Measurements from ENCODE around the gene FCN1. TPM values are rescaled to one million over a fixed set of nuclear protein-coding genes. Genes with fewer than 3 reads are reported as not detected.
"Not testable (repeated sequence)": the region's sequence is repeated elsewhere in the genome, so short reads cannot be mapped to it uniquely, and the experiment has no call there.

FCN1 gene
- total RNA-seq, 3 donors from 2014 or later (not counting 1 experiment from before 2014, with no cell fraction given): 22.7 to 70.3 (median 26.9) TPM

DNA sequence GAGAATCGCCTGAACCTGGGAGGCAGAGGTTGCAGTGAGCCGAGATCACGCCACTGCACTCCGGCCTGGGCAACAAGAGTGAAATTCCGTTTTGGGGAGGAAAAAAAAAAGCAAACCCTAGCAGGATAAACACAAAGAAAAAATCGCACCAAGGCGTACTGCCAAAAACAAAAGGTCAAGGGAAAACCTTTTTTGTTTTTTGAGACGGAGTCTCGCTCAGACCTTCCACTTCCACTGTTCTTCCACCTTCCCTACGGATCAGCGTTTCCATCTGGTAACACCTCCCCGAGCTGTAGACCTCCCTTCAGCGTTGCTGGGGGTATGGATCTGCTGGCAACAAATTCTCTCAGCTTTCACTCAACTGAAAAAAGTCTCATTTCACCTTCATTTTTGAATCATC is 57.2 kb downstream of the FCN1 start:
- no peak for DNase-seq
- WGBS (ENCODE audit: insufficient coverage): 94% methylated on average over 13 of the region's 13 CpGs
- Histone ChIP-seq H3K4me1 (ENCODE audit: control insufficient read depth, insufficient read depth, low read length) (no peaks in the 10 kb centered on the region), H3K27ac (ENCODE audit: low read length) (no peak overlapping the region), H3K36me3 (ENCODE audit: control insufficient read depth, insufficient read depth, low read length) (no peaks in the 10 kb centered on the region), H3K9me3 (ENCODE audit: control insufficient read depth, insufficient read depth, low read length) (no peaks in the 10 kb centered on the region), H3K27me3 (ENCODE audit: control insufficient read depth, insufficient read depth, low read length) (no peaks in the 10 kb centered on the region), H3K4me3 (ENCODE audit: low read length) (no peak overlapping the region)
- Mint-ChIP-seq H3K27ac (no peak overlapping the region), H3K27me3 (ENCODE audit: low read depth in 2 of 2) (peaks cover 0 to 4% of the 10 kb centered on the region in 2 donors), H3K4me1 (no peaks in the 10 kb centered on the region), H3K9me3 (peaks cover 2 to 4% of the 10 kb centered on the region in 2 donors), H3K4me3 (no peak overlapping the region), H3K36me3 (no peaks in the 10 kb centered on the region)
- intact Hi-C loops (cut with micrococcal nuclease): no loop called here
- ATAC-seq: no peak
- TF ChIP-seq, protein P1, sequence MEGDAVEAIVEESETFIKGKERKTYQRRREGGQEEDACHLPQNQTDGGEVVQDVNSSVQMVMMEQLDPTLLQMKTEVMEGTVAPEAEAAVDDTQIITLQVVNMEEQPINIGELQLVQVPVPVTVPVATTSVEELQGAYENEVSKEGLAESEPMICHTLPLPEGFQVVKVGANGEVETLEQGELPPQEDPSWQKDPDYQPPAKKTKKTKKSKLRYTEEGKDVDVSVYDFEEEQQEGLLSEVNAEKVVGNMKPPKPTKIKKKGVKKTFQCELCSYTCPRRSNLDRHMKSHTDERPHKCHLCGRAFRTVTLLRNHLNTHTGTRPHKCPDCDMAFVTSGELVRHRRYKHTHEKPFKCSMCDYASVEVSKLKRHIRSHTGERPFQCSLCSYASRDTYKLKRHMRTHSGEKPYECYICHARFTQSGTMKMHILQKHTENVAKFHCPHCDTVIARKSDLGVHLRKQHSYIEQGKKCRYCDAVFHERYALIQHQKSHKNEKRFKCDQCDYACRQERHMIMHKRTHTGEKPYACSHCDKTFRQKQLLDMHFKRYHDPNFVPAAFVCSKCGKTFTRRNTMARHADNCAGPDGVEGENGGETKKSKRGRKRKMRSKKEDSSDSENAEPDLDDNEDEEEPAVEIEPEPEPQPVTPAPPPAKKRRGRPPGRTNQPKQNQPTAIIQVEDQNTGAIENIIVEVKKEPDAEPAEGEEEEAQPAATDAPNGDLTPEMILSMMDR (IDR thresholded peaks at IDR 0.05): no peak

DNA sequence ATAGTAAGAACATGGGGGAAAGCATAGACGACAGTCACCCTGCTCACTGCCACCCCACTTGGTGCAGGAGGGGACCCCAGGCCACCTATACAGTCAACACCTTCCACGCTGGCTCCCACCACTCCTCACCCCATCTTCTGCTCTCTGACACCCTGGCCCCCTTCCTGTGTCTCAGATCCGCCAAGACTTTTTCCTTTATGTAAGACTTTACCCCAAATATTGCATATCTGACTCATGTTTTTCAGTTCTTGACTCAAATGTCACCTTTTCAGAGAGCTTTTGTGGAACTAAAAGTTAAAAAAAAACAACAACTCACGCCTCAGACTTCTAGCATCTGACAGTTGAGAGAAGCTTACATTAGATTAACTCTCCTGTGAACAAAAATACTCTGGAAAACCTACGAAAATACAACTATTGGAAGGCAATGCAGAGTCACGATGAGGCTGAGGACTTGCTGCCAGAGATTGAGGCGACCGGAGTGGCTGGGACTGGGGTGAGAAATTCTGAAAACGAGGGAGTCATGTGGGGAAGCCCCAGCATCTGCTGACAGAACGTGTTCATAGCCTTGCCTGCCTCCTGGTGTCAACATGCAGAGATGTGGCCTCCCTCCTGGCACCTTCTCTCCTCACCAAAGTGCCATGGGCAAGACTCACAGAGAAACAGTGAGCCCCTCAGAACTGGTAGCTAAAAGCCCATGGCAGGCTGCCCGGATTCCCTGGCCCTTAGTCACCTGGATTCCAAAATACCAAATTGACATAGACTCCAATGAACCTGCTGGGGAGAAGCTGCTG is 59.5 kb downstream of the FCN1 start:
- Mint-ChIP-seq H3K27me3 (ENCODE audit: low read depth in 2 of 2) (peaks cover 0 to 4% of the 10 kb centered on the region in 2 donors), H3K4me3 (no peak overlapping the region), H3K27ac (no peak overlapping the region), H3K9me3 (peaks cover 2 to 4% of the 10 kb centered on the region in 2 donors), H3K36me3 (no peaks in the 10 kb centered on the region), H3K4me1 (no peaks in the 10 kb centered on the region)
- TF ChIP-seq, protein P1 (IDR thresholded peaks at IDR 0.05): no peak
- Histone ChIP-seq H3K27ac (ENCODE audit: low read length) (no peak overlapping the region), H3K9me3 (ENCODE audit: control insufficient read depth, insufficient read depth, low read length) (no peaks in the 10 kb centered on the region), H3K4me3 (ENCODE audit: low read length) (no peak overlapping the region), H3K4me1 (ENCODE audit: control insufficient read depth, insufficient read depth, low read length) (no peaks in the 10 kb centered on the region), H3K36me3 (ENCODE audit: control insufficient read depth, insufficient read depth, low read length) (no peaks in the 10 kb centered on the region), H3K27me3 (ENCODE audit: control insufficient read depth, insufficient read depth, low read length) (no peaks in the 10 kb centered on the region)
- WGBS (ENCODE audit: insufficient coverage): 70% methylated on average over 11 of the region's 11 CpGs
- intact Hi-C loops (cut with micrococcal nuclease): no loop called here
- ATAC-seq (no peak), DNase-seq (no peak)

GRCh38 chr9:134857451-134857850 is 60.3 kb downstream of the FCN1 start:
- not testable (repeated sequence) for H3K36me3 ChIP-seq (ENCODE audit: control insufficient read depth, insufficient read depth, low read length)
- WGBS (ENCODE audit: insufficient coverage): 97% methylated on average over 2 of the region's 2 CpGs

DNA sequence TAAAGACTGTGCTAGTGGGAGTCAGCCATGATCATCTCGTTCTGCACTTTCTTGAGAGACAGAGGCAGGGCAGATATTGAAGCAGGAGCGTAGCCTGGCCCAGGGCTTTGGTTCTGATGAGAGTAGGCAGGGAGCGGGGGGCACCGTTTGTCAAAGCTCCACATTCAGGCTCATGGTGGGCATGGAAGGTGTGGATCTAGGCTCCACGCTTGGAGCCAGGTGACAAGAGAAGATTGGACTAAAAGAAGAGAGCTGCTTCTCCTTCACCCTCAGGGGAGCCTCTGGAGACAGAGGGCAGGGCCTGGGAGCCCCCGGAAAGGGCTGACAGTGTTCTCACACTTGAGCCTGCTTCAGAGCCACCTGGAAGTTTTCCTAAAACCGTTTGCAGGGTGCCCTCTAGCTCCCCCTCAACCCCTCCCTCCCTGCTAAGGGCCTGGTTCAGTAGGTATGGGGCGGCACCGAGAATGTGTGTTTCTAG is 61.8 kb downstream of the FCN1 start:
- Mint-ChIP-seq H3K27me3 (ENCODE audit: low read depth in 2 of 2) (peaks cover 0 to 4% of the 10 kb centered on the region in 2 donors), H3K4me1 (no peaks in the 10 kb centered on the region), H3K27ac (no peak overlapping the region), H3K9me3 (peaks cover 2 to 4% of the 10 kb centered on the region in 2 donors), H3K36me3 (no peaks in the 10 kb centered on the region), H3K4me3 (no peak overlapping the region)
- Histone ChIP-seq H3K27ac (ENCODE audit: low read length) (no peak overlapping the region), H3K27me3 (ENCODE audit: control insufficient read depth, insufficient read depth, low read length) (no peaks in the 10 kb centered on the region), H3K4me1 (ENCODE audit: control insufficient read depth, insufficient read depth, low read length) (no peaks in the 10 kb centered on the region), H3K9me3 (ENCODE audit: control insufficient read depth, insufficient read depth, low read length) (no peaks in the 10 kb centered on the region), H3K36me3 (ENCODE audit: control insufficient read depth, insufficient read depth, low read length) (no peaks in the 10 kb centered on the region), H3K4me3 (ENCODE audit: low read length) (no peak overlapping the region)
- WGBS (ENCODE audit: insufficient coverage): 85% methylated on average over 6 of the region's 9 CpGs
- no peak for DNase-seq
- ATAC-seq: no peak
- intact Hi-C loops (cut with micrococcal nuclease): no loop called here
- TF ChIP-seq, protein P1 (IDR thresholded peaks at IDR 0.05): no peak

More at GRCh38 chr9:134857451-134857850, 60.3 kb downstream of the FCN1 start:
- H3K4me3 ChIP-seq (ENCODE audit: low read length); H3K27me3 ChIP-seq (ENCODE audit: control insufficient read depth, insufficient read depth, low read length); ATAC-seq; H3K4me1 Mint-ChIP-seq; H3K27ac ChIP-seq (ENCODE audit: low read length); H3K27me3 Mint-ChIP-seq (ENCODE audit: low read depth in 2 of 2); intact Hi-C loops (cut with micrococcal nuclease); H3K27ac Mint-ChIP-seq; DNase-seq; H3K36me3 Mint-ChIP-seq; H3K4me1 ChIP-seq (ENCODE audit: control insufficient read depth, insufficient read depth, low read length); H3K9me3 ChIP-seq (ENCODE audit: control insufficient read depth, insufficient read depth, low read length); H3K4me3 Mint-ChIP-seq; H3K9me3 Mint-ChIP-seq: not testable (repeated sequence)

Other genes with a start within 250 kb of the FCN1 start
- gene FCN2, start 37.1 kb downstream of the FCN1 start, total RNA-seq: not detected
- gene OLFM1, start 169.8 kb upstream of the FCN1 start, total RNA-seq: under 1 TPM in 1 of 3 donors, not detected in 2; 0.18 TPM